NCI-H2107 (cell line): ENCODE data around the gene RBMY1D.
"Not testable (repeated sequence)": the region's sequence is repeated elsewhere in the genome, so short reads cannot be mapped to it uniquely, and the experiment has no call there.

ENCODE experiments used
- DNase-seq: peaks from one replicate; lab custom pipeline; 2025; lab: John Stamatoyannopoulos, UW

The RBMY1D gene

GRCh38 chrY:21894426-21894825, at the start of gene RBMY1D:
RBMY1D (minus strand) TSS chrY:21894526; CDS start chrY:21892513, 2,013 bp downstream.
- DNase-seq: not testable (repeated sequence)

DNA sequence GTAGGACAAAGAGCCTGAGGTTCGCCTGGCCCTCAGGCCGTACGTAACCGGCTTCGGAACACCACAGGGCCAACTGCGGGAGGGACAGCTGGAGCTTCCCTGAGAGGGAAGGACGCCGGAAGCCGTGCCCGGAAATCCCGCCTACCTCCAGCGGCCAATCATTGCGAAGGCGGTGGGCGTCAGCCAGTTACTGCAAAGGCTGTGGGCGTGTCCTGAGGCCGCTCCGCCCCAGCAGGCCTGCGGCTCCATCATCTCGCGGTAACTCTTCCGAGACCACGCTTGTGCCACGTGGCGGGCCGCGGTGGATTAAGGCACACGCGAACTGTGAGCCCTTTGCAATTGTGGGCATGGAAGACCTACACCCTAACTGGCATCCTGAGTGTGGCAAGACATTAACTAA, 23.6 kb upstream of the RBMY1D start, which contains the start of gene RBMY1E:
RBMY1E (minus strand) TSS at position 101 of the 400 bp plus-strand sequence. CDS start 1,978 bp downstream, outside the sequence.
- not testable (repeated sequence) for DNase-seq

DNA sequence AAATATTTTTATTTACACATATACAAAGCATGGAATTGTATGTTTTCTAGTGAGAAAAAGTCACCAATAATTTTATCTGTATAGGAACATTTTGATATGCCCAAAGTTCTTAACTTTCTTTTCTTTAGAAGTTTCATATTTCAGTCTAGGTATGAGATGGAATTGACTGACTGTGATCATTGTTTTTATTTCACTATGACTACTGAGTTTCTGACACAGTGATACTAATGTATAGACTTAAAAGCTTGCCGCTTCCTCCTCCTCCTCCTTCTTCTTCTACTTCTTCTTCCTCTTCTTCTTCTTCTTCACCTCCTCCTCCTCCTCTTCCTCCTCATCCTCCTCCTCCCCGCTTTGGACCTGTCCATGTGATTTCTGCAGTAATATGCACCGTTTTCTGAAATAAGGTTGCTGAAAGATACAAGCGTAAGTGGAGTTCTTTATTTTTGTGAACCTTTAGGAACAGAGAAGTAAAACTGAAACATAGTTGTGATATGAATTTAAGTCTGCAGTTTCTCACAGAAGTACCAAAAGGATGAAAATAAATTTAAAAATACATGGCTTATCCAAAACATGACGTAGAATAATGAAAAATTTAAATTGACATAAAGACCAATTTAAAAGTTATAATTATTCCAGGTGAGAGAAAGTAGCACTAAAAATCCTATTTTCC, 24.8 kb downstream of the RBMY1D start:
- DNase-seq: not testable (repeated sequence)

DNA sequence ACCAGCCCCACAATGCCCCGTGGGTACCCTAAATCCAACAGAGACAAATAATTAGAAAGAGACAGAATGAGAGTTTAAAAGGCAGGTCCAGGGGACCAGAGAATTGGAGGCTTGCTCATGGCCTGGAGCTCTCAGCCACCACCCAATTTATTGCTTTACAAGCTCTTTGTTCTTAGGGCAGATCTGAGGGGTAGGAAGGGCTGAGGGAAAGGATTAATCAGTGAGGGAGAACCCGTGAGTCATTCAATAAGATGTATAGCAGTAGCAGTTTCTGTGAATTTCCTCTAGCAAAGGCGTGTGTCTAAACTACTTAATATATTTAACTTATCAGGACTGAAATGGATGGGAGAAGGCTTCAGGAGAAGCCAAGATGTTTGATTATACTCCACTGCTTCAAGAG, 48.8 kb downstream of the RBMY1D start:
- no peak for DNase-seq

DNA sequence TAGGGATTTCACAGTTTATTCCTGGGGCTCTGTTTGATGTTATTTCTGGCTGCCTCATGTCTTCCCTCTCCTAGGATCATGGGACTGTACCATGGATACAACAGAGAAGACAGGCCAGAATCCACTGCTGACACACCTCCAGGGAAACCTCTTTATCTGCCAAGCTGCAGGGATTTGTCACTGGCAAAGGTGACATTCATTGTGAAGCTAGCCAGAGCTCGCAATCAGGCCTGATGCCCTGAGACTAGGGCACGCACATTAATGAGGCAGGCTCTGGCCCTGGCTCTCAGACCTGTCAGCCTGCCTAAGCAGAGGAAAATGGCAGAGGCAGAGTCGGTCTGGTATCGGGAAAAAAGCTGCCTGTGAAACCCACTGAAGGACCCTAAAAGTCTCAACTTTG, 52.2 kb downstream of the RBMY1D start:
- no peak for DNase-seq

DNA sequence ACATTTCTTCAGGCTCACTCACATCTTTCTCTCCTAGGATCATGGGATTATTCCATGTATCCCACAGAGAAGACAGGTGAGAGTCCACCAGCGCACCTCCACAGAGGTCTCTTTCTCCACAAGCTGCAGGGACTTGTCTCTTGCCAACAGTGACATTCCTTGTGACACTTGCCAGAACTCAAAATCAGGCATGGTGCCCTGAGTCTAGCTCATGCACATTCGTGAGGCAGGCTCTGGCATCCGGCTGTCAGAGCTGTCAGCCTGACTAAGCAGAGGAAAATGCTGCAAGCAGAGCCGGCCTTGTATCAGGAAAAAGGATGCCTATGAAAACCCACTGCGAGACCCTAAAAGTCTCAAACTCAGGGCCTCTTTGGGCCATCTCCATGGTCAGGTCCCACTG, 54.8 kb downstream of the RBMY1D start:
- no peak for DNase-seq

- DNase-seq: no peak
Measured at GRCh38 chrY:21836343-21836742, 58.0 kb downstream of the RBMY1D start.

- DNase-seq: no peak
Measured at GRCh38 chrY:21835052-21835451, 59.3 kb downstream of the RBMY1D start.
